HG02763 (cell line): ENCODE data around the gene SLC1A5.

Experiments used
- ATAC-seq: cut with Tn5 transposase; IDR thresholded peaks from one replicate; pipeline ENCODE4 v1.9.1; 2021; ENCODE audit warnings: mild to moderate bottlenecking, moderate library complexity; ENCODE audit not compliant: unreplicated experiment

SLC1A5 gene

GRCh38 chr19:46726551-46726950 is 61.8 kb downstream of the SLC1A5 start:
- no peak for ATAC-seq

GRCh38 chr19:46725859-46726393 is 62.5 kb downstream of the SLC1A5 start:
- ATAC-seq = no peak

- no peak for ATAC-seq
Measured at GRCh38 chr19:46725036-46725820, 63.2 kb downstream of the SLC1A5 start.
